Measurements from ENCODE around the gene EDN3.

EDN3 gene

DNA sequence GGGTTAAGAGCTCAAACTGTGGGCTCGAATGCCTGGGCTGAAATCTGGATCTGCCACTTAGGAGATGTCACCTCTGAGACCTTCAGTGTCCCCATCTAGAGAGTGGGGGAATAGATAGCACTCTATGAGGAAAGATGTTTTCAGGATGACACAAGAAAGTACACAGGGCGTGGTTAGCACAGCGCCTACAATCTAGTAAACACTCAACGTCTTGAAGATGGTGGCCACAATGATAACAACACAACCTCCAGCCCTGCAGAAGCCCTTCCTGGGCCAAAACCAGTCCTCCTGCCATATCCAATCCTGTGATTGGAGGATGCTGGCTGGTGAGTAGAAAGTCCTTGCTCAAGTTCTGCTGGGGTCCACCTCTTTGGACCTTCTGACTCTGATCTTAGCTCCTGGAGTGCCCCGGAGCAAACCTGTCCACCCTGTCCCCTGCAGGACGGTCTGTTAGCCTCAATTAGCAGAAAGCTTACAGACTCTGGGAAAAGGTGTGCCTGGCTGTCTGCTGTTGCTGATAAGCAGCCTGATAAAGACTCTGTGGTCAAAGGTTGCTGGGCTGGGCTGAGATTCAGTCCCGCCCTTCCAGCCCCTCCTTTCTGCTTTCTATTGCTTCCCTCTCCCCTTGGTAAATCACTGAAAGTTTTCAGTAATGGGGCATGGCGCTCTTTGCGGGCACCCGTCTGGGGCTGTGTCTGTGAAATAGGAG lies 8.2 kb downstream of the EDN3 start:
- DNase-seq (ENCODE audit: low read depth) = no peak

DNA sequence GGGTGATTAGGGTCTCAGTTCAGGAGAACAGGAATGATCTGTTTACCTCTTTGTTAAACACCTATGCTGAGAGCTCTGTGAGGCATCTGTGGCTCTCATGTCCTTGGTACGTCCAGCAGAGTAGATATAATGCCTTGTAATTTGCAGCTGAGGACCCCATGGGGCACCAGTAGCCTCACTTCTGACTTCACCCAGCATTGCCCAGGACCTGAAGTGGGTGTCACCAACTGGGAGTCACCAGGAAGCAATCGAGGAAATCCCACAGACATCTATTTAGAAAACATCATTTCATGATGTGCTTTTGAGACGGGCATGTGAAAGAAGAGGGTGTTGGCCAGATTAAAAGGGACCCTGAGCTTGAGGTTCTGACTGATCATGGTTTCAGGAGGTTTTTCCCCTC lies 8.8 kb downstream of the EDN3 start:
- DNase-seq (ENCODE audit: low read depth) = no peak

DNA sequence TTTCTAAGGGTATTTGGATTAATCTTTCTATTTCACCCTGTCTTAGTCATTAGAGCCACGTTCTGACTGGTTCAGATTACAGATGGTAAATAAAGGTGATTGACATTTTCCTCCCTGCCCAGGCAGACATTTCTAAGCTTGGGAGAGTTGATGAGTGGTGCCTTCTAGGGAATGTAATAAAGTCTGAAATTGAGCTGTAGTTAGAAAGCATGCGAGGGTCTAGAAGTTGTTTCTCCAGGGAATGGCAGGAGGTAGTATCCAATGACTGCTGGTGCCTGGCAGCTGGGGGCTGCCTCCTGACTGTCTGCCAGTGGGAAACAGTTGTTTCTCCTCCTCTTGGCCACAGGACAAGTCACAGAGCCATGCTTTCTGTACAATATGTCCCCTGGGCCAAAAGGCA lies 14.6 kb downstream of the EDN3 start:
- no peak for DNase-seq (ENCODE audit: low read depth)

DNA sequence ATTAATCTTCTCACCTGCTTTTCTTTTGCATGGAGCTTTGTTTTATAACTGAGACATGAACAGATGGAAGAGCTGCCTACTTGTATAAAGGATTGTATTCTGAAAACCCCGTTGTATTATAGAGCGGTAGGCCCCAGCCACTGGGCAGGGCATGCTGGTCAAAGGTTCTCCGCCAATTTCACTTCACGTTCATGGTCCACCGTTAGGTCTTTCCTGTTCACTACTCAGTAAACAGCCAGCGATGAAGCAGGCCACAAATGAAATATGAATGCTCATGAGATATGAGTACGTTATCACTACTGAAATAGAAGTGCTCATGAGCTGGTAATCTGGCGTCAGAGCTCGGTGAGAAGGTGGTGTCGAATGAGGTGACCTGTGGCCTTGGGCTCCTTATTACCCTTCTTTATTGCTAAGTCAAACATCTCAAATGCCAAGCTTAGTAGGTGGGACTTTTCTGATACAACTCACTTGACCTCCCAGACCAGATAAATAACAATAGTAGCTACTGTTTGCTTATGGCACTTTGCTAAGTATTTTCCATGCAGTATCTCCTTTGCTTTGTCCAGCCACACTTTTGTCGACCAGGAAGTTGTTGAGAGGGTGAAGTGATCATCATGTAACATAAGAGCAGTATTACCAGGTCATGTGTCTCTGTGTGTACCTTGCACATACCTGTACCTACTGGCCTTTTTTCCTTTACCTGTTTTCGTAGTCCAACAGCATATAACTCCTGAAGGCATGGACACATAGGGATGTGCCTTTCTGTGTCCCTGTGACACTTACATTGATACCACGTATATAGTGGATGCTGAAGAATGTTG lies 16.7 kb downstream of the EDN3 start:
- DNase-seq (ENCODE audit: low read depth) = no peak

DNA sequence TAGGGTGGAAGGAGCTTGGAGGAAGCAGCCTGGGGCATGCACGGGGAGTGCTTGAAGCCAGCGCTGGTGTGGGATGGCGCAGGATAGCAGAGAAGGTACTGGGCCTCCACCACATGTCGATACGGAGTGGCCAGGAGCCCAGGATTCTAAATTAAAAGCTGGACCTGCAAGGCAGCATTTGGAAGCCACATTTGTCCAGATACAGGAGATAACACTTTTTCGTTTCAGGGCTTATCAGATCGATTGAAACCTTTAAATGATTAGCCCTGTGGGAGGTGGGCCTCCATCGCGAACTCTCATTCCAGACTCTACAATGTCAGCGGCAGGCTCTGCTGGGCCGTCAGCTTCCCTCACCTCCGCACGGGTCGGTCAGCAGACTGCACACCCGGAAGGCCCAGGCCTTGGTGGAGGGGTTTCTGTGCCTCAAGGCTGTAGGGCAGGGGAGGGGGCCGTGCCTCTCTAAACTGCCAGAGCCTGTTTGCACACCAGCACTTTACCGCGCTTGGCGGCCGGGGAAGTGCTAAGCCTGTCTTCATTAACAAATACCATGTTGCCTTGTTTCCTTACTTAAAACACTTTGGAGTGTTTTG lies 17.9 kb downstream of the EDN3 start:
- no peak for DNase-seq (ENCODE audit: low read depth)

DNA sequence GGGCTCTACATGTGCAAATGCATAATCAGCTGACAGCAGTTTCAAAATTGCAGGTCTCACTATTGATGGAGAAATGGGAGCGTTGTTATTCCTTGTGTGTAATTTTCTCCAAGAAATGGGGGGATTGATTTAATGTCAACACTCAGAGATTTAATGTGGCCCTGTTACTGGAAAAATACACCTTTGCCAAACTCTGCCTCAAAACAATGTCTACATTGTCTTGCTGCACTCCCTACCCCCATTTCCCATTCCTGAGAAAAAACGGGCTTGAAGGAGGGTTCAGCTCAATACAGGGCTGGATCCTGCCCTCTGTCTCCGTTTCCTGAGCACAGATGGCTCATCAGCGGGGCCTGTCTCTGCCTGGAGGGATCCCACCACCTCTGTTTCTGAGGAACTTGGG lies 18.4 kb downstream of the EDN3 start:
- no peak for DNase-seq (ENCODE audit: low read depth)

DNA sequence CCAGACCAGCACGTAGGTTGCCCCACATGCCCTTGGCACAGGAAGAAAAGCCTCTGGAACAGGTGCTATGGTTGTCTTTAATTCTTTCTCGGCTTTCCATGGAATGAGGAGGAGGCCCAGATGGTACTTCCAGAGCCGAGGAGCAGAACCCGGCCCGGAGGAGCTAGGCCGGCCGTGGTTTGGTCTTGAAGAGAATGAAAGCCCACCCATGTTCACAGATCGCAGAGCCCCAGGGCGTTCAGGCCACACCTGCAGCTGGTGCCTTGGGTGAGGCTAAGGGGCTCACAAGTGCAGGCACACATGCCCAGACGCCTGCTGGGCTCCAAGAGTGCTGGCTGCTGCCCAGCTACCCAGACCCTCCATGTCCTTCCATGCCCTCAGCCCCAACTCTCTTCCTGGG lies 20.0 kb downstream of the EDN3 start:
- no peak for DNase-seq (ENCODE audit: low read depth)

DNA sequence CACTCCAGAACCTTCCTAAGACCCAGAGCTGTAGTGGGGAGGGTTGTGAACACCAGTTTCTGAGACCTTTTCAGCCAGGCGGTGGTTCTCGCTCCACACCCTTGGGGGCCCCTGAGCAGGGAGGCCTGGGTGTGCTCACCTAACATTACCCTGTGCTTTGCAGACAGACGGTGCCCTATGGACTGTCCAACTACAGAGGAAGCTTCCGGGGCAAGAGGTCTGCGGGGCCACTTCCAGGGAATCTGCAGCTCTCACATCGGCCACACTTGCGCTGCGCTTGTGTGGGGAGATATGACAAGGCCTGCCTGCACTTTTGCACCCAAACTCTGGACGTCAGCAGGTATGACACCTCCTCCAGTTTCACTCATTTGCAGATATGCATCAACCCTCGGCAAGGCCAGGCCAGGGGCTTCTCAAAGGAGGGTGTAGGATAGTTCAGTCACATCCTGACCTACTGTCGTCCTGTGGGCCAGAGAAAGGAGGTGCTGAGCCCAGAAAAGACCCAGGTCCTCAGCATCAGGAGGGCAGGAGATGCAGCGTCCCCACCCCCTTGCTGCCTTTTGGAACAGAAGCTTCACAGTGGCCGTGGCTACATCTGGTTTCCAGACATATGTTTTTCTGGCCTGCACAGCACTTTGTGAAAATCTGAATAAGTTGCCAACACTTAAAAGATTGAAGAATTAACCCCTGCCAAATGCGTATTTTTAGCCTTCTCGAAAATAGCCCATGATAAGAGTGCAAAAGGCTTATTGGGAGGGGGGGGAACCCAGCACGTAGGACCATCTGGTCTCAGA lies 20.6 kb downstream of the EDN3 start:
- no peak for DNase-seq (ENCODE audit: low read depth)

DNA sequence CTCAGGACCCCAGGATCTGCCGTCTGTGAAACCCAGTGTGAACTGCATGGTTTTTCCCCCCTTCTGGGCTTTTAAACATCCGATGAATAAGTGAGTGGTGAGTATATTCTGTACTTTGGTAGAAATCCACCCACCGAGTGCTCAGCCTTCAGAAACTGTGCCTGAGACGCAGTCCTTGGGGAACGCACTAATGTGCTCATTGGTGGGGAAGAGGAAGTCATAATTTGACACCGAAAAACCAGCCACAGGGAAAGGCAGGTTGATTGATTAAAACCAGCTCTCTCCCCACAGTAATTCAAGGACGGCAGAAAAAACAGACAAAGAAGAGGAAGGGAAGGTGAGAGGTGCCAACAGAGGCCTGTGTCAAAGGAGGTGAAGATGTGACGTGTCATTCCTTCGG lies 21.7 kb downstream of the EDN3 start:
- DNase-seq (ENCODE audit: low read depth) = no peak

DNA sequence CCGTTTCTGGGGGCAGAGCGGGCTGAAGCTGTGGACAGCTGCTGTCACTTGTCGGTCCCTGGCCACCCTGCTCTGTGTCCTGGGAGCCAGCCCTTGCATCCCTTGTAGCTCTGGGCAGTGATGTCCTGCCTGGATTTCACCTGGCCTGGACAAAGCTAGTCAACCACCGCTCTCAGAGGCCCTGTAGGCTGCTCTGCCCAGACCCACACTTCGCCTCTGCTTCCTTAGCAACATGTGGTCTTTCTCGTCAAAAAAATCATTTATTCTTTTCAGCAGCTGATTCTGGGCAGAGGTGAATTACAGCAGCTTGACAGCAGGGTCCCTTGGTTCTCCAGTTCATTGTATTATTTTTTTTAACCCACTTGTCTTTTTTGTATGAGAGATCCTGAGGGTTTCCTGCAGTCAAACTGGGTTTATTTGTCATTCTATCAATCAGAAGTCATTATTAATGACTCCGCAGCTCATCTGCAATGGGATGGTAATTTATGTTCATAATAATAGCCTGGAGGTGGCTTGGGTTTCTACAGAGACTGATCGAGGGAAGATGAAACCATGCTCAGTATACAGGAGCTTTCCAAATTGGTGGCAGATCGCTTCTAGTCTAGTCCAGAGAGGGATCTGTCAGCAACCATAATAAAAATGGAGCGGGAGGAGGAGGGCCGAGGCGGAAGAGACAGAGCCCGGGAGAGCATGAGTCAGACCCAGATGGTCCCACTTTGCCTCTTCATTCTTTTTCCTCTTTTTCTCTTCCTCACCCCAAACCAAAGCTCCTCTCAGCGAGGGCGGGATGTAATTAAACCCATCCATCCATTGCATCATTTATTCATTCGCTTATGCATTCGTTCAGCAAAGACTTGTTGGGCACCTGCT lies 22.4 kb downstream of the EDN3 start:
- no peak for DNase-seq (ENCODE audit: low read depth)

DNA sequence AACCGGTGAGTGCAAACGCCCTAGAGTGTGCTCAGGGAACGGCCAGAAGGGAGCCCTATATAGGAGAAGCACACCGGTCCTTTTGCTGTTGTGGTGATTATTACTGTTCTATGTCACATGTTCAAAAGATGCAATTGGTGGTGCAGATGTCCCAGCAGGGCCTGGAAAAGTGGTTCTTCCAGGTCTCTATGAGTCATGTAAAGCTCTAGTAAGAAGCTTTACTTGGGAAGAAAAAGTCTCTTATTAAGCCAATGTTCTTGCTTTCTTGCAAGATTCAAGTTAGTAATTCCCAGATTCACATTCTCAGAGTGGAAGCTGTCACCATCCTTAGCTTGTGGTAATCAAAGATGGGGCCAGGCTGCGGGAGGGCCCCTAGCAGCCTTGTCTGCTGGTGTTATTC lies 23.3 kb downstream of the EDN3 start:
- no peak for DNase-seq (ENCODE audit: low read depth)

DNA sequence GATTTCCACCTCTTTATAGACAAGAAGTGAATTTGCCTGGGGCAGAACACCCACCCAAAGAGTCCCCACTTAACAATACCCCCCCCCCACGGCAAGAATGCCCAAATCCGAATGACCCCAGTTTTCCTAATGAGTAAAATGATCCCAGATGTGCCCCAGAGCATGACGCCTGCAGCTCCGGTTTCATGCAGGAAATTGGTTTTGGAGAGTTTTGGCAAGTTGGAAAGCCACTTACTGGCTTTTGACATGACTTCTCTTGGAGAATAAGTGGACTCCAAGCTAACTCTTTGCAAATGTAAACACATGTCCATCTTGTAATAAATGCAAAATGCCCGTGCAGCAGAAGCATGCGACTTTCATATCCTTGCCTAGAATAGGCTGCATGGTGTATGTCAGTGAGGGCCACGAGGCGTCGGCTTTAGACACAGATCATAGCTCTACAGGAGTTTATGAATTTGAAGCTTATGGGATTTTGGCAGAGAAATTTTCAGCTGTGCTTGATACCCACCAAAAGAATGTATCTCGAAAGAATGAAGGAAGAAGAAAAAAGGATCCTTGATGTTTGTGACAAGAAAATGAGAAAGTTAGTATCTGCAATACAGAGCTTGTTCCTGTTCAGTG lies 24.2 kb downstream of the EDN3 start:
- no peak for DNase-seq (ENCODE audit: low read depth)

DNA sequence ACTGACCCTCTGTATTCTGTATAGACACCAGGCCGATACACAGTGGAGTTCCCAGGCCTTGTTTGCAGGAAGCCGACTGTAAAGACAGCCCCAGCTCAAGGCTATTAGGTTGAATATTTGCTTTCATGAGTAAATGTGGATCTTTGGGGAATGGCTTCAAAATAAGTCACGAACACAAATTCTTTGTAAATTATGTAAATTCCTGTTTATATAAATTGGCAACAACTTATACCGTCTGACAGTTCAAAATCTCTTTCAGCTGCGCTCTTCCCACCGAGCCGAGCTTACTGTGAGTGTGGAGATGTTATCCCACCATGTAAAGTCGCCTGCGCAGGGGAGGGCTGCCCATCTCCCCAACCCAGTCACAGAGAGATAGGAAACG lies 24.7 kb downstream of the EDN3 start:
- DNase-seq (ENCODE audit: low read depth) = no peak

DNA sequence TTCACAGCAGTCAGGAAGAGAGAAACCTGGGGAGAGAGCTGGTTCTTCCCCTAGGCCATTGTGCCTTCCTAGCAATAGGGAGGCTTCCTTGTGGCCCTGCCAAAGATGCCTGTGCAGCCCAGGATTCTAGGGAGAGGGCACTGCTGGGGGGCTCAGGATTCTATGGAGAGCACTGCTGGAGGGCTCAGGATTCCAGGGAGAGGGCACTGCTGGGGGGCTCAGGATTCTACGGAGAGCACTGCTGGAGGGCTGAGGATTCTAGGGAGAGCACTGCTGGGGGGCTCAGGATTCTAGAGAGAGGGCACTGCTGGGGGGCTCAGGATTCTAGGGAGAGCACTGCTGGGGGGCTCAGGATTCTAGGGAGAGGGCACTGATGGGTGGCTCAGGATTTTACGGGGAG lies 25.8 kb downstream of the EDN3 start:
- DNase-seq (ENCODE audit: low read depth) = no peak

DNA sequence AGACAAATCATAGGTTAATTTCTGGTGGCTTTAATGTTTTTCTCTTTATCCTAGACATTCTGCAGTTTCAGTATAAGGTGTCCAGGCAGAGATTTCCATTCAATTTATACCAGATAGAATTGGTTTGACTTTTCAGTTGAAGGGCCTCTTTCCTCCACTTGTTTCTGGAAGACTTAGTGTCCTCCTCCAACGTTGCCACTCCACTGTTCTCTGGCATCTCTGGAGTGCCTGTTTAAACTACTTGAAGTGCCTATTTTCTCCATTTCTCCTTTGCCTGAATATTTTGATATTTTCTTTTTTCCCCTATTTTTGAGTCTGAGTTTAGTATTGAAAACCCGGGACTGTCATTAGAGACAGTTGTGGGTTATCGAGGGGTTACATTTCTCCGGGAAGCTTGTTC lies 27.7 kb downstream of the EDN3 start:
- DNase-seq (ENCODE audit: low read depth) = no peak

DNA sequence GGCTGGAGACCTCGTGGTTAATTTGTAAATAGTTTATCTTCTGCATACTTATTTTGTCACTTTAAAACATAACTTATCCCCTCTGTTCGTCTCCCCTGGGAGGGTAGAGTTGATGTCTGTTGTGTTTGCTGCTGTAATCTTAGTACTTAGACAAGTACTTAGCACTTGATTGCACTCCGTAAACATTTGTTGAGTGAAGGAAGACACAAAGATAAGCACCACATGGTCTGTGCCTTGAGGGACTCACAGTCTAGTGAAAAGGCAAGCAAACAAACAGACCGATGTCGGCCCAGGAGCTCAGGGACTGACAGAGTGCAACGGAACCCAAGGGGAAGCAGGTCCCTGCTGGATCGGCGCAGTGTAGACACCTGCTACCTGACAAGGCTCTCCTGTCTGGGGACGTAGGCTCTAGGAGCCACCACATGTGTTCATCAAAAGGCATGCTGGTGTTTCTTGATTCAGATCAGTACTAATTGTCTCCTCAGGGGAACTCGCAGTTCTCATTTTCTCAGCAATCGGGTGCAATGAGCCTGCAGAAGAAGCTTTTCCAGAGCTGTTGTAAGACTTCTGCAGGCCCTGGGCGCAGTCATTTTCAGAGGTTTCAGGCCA lies 31.4 kb downstream of the EDN3 start:
- DNase-seq (ENCODE audit: low read depth) = no peak

DNA sequence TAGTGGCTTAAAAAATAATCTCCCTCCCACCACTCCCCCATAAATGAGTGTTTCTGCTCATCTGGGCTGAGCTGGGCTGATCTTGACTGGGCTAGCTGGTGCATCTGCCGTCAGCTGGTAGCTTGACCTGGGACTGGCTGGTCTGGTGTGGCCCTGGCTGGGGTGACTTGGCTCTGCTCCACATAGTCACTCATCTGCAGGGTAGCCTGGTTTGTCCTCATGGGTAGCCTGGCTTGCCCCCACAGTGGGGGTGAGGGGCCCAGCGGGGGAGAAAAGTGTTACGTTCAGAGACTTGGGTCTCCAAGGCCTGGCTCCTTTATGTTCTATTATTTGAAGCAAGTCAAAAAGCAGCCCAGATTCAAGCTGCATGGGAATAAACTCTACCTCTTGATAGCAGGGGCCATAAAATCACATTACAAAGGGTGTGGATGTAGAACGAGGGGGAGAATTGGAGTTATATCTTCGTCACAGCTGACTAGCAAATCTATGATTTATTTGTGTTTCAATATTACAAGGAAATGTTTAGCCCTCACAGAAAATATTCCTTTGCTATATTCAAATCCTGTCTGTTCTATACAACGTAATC lies 32.9 kb downstream of the EDN3 start:
- DNase-seq (ENCODE audit: low read depth) = no peak

DNA sequence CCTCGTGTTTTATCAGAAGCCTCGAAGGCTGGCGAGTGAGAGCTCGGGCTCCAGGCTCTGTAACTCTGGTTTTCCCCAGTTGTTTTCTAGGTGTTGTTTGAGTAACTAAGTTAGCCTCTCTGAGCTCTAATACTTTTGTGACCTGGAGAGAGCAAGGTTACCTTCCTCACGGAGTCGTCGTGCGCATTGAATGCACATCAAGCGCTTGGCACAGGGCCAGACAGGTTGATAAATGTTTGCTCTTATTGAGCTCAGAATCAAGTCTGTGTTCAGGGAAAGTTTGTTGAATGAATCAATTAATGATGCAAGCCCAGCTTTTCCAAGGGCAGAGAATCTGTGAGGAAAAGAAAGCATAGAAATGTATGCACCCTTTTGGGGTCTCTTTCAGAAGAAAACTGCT lies 33.5 kb downstream of the EDN3 start:
- DNase-seq (ENCODE audit: low read depth) = no peak

DNA sequence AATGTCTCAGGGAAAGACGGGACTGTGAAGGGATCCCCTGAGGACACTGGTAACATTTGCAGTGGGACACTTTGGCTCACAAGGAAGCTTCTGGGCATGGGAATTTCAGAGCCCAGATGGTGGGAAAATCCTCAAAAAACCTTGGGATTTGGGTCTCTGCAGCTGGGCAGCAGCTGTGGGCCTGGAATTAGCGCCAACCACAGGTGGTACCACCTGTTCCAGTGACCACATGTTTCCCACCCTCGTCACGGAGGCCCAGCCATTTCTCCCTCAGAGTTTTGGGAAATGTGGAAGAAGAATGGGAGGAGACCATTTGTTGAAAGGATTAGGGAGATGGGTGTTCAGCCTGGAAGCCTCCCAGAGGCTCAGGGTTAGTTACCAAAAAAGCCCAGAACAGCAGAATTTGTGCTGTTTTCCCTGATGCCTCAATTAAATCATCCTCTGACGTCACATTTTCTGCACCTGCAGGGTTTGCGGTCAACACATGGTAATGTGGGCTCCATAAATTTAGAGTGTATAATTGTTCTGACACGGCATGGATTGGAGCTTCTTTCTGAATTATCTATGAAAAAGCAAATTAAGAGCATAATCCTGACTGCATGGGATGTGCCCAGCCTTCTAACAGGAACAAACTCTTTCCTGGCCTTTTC lies 34.4 kb downstream of the EDN3 start:
- no peak for DNase-seq (ENCODE audit: low read depth)

DNA sequence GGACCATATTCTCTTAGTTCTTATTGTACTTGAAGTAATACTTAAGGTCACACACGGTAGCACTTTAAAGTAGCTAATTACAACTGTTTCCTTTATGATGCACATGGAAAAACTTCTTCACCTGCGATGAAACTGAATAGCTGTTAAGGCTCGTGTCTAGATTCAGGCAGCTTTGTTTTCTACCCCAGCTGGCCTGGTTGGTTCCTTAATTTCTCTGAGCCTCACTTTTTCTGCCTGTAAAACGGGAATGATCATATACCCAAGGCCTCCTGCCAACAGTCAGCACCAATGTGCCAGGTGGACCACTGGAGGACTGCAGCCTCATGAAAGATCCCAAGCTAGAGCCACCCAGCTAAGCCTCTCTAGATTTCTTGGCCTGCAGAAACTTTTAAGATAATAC lies 35.0 kb downstream of the EDN3 start:
- DNase-seq (ENCODE audit: low read depth) = no peak
